H9 (cell line): ENCODE data around the gene COMMD4. TPM values are rescaled to one million over a fixed set of nuclear protein-coding genes. Genes with fewer than 3 reads are reported as not detected.
"Not testable (repeated sequence)": the region's sequence is repeated elsewhere in the genome, so short reads cannot be mapped to it uniquely, and the experiment has no call there.

Experiments
- DNase-seq: peaks from one replicate; pipeline ENCODE4 v3.0.0-alpha.2; 2017
- H2AFZ ChIP-seq: one replicate; pipeline ENCODE4 v1.6.1; 2013; ENCODE audit warnings: mild to moderate bottlenecking, low read length, control low read depth, moderate library complexity
- H2AK5ac ChIP-seq: 2 replicates; pipeline ENCODE4 v1.6.1; 2013; ENCODE audit warnings: low read length, control low read depth, mixed read lengths; ENCODE audit not compliant: insufficient read length
- H2BK120ac ChIP-seq: one replicate; pipeline ENCODE4 v1.6.1; 2013; ENCODE audit warnings: low read depth, mild to moderate bottlenecking, low read length, control low read depth, inconsistent platforms; ENCODE audit not compliant: poor library complexity, severe bottlenecking
- H2BK12ac ChIP-seq: 2 replicates; pipeline ENCODE4 v1.6.1; 2013; ENCODE audit warnings: low read length, control low read depth, mixed read lengths, low read depth; ENCODE audit not compliant: insufficient read length
- H2BK15ac ChIP-seq: 2 replicates; pipeline ENCODE4 v1.6.1; 2013; ENCODE audit warnings: low read depth, low read length, control low read depth
- H2BK20ac ChIP-seq: one replicate; pipeline ENCODE4 v1.6.1; 2013; ENCODE audit warnings: low read depth, mild to moderate bottlenecking, low read length, control low read depth, inconsistent platforms; ENCODE audit not compliant: poor library complexity, severe bottlenecking
- H2BK5ac ChIP-seq: 2 replicates; pipeline ENCODE4 v1.6.1; 2013; ENCODE audit warnings: low read length, control low read depth, mixed read lengths; ENCODE audit not compliant: insufficient read length
- H3K14ac ChIP-seq: 2 replicates; pipeline ENCODE4 v1.6.1; 2013; ENCODE audit warnings: low read length, control low read depth; ENCODE audit not compliant: insufficient read depth
- H3K18ac ChIP-seq: 2 replicates; pipeline ENCODE4 v1.6.1; 2013; ENCODE audit warnings: low read depth, mild to moderate bottlenecking, mixed read lengths, low read length, control low read depth; ENCODE audit not compliant: insufficient read length
- H3K23ac ChIP-seq: 2 replicates; pipeline ENCODE4 v1.6.1; 2013; ENCODE audit warnings: low read length, control low read depth, mixed read lengths, low read depth; ENCODE audit not compliant: insufficient read length
- H3K23me2 ChIP-seq: 2 replicates; pipeline ENCODE4 v1.6.1; 2013; ENCODE audit warnings: low read depth, mild to moderate bottlenecking, mixed read lengths, low read length, control low read depth; ENCODE audit not compliant: insufficient read length, poor library complexity, severe bottlenecking
- H3K27ac ChIP-seq: 2 replicates; pipeline ENCODE4 v1.5.1; 2013; ENCODE audit warnings: low read length, control low read depth, mixed read lengths, low read depth; ENCODE audit not compliant: insufficient read length
- H3K27me3 ChIP-seq: 2 replicates; pipeline ENCODE4 v1.6.1; 2013; ENCODE audit warnings: low read length, control low read depth, inconsistent platforms; ENCODE audit not compliant: insufficient read depth
- H3K4ac ChIP-seq: 2 replicates; pipeline ENCODE4 v1.6.1; 2013; ENCODE audit warnings: low read depth, mild to moderate bottlenecking, control low read depth, inconsistent platforms, low read length, moderate library complexity
- H3K4me1 ChIP-seq: 2 replicates; pipeline ENCODE4 v1.6.1; 2013; ENCODE audit warnings: low read length, control low read depth, inconsistent platforms; ENCODE audit not compliant: insufficient read depth
- H3K4me2 ChIP-seq: 2 replicates; pipeline ENCODE4 v1.6.1; 2013; ENCODE audit warnings: low read length, control low read depth, mixed read lengths; ENCODE audit not compliant: insufficient read length, insufficient read depth
- H3K56ac ChIP-seq: 2 replicates; pipeline ENCODE4 v1.6.1; 2013; ENCODE audit warnings: low read depth, mild to moderate bottlenecking, mixed read lengths, low read length, control low read depth; ENCODE audit not compliant: insufficient read length
- H3K79me1 ChIP-seq: 2 replicates; pipeline ENCODE4 v1.6.1; 2013; ENCODE audit warnings: low read depth, mild to moderate bottlenecking, moderate library complexity, low read length, control low read depth, inconsistent platforms; ENCODE audit not compliant: insufficient read depth, poor library complexity, severe bottlenecking
- H3K79me2 ChIP-seq: 2 replicates; pipeline ENCODE4 v1.6.1; 2013; ENCODE audit warnings: low read length, control low read depth, inconsistent platforms; ENCODE audit not compliant: insufficient read depth
- H3K9ac ChIP-seq: 2 replicates; pipeline ENCODE4 v1.6.1; 2013; ENCODE audit warnings: low read length, control low read depth, mixed read lengths; ENCODE audit not compliant: insufficient read length; ENCODE audit errors: extremely low read depth
- H3K9me3 ChIP-seq: one replicate; pipeline ENCODE4 v1.6.1; 2013; ENCODE audit warnings: low read depth, low read length, inconsistent platforms; ENCODE audit not compliant: control insufficient read depth
- H3T11ph ChIP-seq: one replicate; pipeline ENCODE4 v1.6.1; 2013; ENCODE audit warnings: mild to moderate bottlenecking, low read length, control low read depth, inconsistent platforms
- H4K20me1 ChIP-seq: one replicate; pipeline ENCODE4 v1.6.1; 2013; ENCODE audit not compliant: control insufficient read depth, insufficient read length, insufficient read depth
- H4K5ac ChIP-seq: 2 replicates; pipeline ENCODE4 v1.6.1; 2013; ENCODE audit warnings: low read depth, mild to moderate bottlenecking, mixed read lengths, low read length, control low read depth; ENCODE audit not compliant: insufficient read length
- H4K8ac ChIP-seq: replicated peaks from 2 replicates; pipeline ENCODE4 v1.6.1; 2013; ENCODE audit warnings: low read length, control low read depth, mixed read lengths, low read depth; ENCODE audit not compliant: insufficient read length
- H4K91ac ChIP-seq: 2 replicates; pipeline ENCODE4 v1.6.1; 2013; ENCODE audit warnings: low read depth, mild to moderate bottlenecking, moderate library complexity, mixed read lengths, low read length, control low read depth; ENCODE audit not compliant: insufficient read length
- H3K27ac Mint-ChIP-seq, 3 experiments: 2 replicates in 2 of 3; 3 replicates in 1 of 3; pipeline ENCODE4 v1.8.0; 2020 to 2021; ENCODE audit warnings: mixed read lengths in 3 of 3, mild to moderate bottlenecking in 1 of 3, moderate library complexity in 1 of 3
- H3K27me3 Mint-ChIP-seq: 2 replicates; pipeline ENCODE4 v1.8.0; 2021; ENCODE audit warnings: low read depth, mild to moderate bottlenecking, moderate library complexity, mixed read lengths
- H3K36me3 Mint-ChIP-seq, 3 experiments: 2 replicates in 2 of 3; 3 replicates in 1 of 3; pipeline ENCODE4 v1.8.0; 2020 to 2021; ENCODE audit warnings: low read depth in 3 of 3, mixed read lengths in 3 of 3; ENCODE audit not compliant: insufficient read depth in 1 of 3
- H3K4me1 Mint-ChIP-seq, 2 experiments: 2 replicates each; pipeline ENCODE4 v1.8.0; 2020; ENCODE audit warnings: mixed read lengths in 2 of 2
- H3K4me3 Mint-ChIP-seq, 2 experiments: 2 replicates in 1 of 2; 3 replicates in 1 of 2; pipeline ENCODE4 v1.8.0; 2020 to 2021; ENCODE audit warnings: mild to moderate bottlenecking in 2 of 2, mixed read lengths in 2 of 2, moderate library complexity in 1 of 2
- H3K9me3 Mint-ChIP-seq, 2 experiments: 2 replicates in 1 of 2; 3 replicates in 1 of 2; pipeline ENCODE4 v1.8.0; 2020; ENCODE audit warnings: mild to moderate bottlenecking in 2 of 2, mixed read lengths in 2 of 2, moderate library complexity in 1 of 2
- WGBS: extraction: QIAGEN DNeasy Blood & Tissue Kit; methylation state at CpG from one replicate; pipeline ENCODE4 v1.1.7; 2013; ENCODE audit warnings: missing lambda C conversion rate, low lambda C conversion rate, mixed read lengths; ENCODE audit not compliant: insufficient read length; ENCODE audit errors: extremely low coverage; 5-methylcytosine and 5-hydroxymethylcytosine counted together
- long read RNA-seq: library from polyadenylated mRNA; unstranded; transcript quantifications from one replicate; pipeline ENCODE4 v2.0.0, GENCODE V29; 2020
- total RNA-seq: library from RNA; stranded (reverse); gene quantifications from 2 replicates; pipeline ENCODE4 v1.2.1, GENCODE V29; 2021
- TF ChIP-seq, protein P1 (sequence below): fragments of 200-600 bp; sonication (generic); conservative IDR thresholded peaks from 3 replicates; pipeline ENCODE4 v1.8.0; 2021; ENCODE audit warnings: antibody characterized with exemption, mild to moderate bottlenecking

Gene COMMD4
- 146 and 159 TPM in 2 replicates for total RNA-seq
- long read RNA-seq, full-length matches to known transcripts = 82 of 153 reads
- long read RNA-seq, partial matches to known transcripts = 17 of 153 reads
- long read RNA-seq, other reads (novel, unspliced or antisense) = 54 of 153 reads

DNA sequence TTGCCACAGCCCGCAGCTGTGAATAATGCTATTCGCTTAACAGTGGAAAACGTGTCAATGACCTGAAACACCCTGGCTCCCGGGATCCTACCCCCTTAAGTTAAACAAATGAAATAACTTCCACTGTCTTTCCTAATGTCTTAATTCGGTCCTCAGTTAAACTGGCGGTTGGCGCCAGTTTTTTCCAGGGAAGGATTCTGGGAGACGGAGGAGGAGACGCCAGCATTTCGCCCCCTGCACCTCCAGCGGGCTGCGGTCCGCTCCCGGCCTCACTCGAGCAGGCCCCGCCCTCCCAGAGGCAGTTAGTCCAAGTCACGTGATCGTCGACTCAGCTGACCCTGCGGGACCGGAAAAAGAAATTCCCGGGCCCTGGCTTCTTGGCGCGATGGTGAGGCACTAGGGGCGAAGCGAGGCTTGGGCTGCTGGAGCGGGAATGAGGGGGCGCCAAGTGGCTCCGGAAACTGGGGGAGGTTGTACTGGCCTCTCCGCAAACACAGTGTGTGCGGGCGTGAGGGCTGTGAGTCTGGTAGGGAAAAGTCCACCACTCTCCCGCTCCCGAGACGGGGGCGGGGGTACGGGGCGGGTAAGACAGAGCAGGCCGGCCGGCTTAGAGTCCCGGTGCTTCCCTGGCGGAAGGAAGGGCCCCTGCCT lies at the start of gene COMMD4:
TSS of gene COMMD4 (plus strand) at position 359 of the 651 bp plus-strand sequence. CDS start at position 386, 27 bp downstream.
- peak; percentile 95 for DNase-seq
- Histone ChIP-seq H3K79me2 (peaks cover 1% of the 10 kb centered on the region; the same call in 1 of the 2 replicates), H3K4me1 (no peaks in the 10 kb centered on the region), H3T11ph (no peak within 1 kb of the TSS), H4K8ac (peak within 1 kb of the TSS; percentile 71), H2BK5ac (no peak within 1 kb of the TSS), H2BK12ac (no peak within 1 kb of the TSS), H3K23me2 (peaks cover 6% of the 10 kb centered on the region), H3K79me1 (peaks cover 5% of the 10 kb centered on the region), H3K9ac (peak within 1 kb of the TSS; percentile 92), H4K91ac (no peak within 1 kb of the TSS), H2BK15ac (no peak within 1 kb of the TSS), H3K56ac (no peak within 1 kb of the TSS), H2BK20ac (no peak within 1 kb of the TSS), H3K27ac (no peak within 1 kb of the TSS), H3K9me3 (no peaks in the 10 kb centered on the region), H3K4me2 (peak within 1 kb of the TSS; percentile 83), H3K4ac (peak within 1 kb of the TSS; percentile 74), H2AFZ (peak within 1 kb of the TSS; percentile 71), H3K27me3 (no peaks in the 10 kb centered on the region), H3K18ac (peak within 1 kb of the TSS; percentile 92), H2BK120ac (no peak within 1 kb of the TSS), H3K23ac (no peak within 1 kb of the TSS), H3K14ac (peak within 1 kb of the TSS; percentile 96; the same call in 1 of the 2 replicates), H2AK5ac (no peak within 1 kb of the TSS), H4K5ac (no peak within 1 kb of the TSS), H4K20me1 (no peaks in the 10 kb centered on the region)
- Mint-ChIP-seq H3K27me3 (no peaks in the 10 kb centered on the region; the same call in 1 of the 2 replicates), H3K4me1 (peaks cover 12 to 14% of the 10 kb centered on the region in 2 experiments), H3K9me3 (no peaks in the 10 kb centered on the region), H3K4me3 (peak within 1 kb of the TSS; percentile 98), H3K36me3 (peaks cover 6 to 16% (median 15%) of the 10 kb centered on the region in 3 experiments; a peak in 6 of 7 replicates), H3K27ac (peak within 1 kb of the TSS; percentile 72 to 99 (median 98); a peak in 6 of 7 replicates)
- no CpG with 5 or more reads among the region's 42 CpGs for WGBS
- TF ChIP-seq, protein P1, sequence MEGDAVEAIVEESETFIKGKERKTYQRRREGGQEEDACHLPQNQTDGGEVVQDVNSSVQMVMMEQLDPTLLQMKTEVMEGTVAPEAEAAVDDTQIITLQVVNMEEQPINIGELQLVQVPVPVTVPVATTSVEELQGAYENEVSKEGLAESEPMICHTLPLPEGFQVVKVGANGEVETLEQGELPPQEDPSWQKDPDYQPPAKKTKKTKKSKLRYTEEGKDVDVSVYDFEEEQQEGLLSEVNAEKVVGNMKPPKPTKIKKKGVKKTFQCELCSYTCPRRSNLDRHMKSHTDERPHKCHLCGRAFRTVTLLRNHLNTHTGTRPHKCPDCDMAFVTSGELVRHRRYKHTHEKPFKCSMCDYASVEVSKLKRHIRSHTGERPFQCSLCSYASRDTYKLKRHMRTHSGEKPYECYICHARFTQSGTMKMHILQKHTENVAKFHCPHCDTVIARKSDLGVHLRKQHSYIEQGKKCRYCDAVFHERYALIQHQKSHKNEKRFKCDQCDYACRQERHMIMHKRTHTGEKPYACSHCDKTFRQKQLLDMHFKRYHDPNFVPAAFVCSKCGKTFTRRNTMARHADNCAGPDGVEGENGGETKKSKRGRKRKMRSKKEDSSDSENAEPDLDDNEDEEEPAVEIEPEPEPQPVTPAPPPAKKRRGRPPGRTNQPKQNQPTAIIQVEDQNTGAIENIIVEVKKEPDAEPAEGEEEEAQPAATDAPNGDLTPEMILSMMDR = no peak

DNA sequence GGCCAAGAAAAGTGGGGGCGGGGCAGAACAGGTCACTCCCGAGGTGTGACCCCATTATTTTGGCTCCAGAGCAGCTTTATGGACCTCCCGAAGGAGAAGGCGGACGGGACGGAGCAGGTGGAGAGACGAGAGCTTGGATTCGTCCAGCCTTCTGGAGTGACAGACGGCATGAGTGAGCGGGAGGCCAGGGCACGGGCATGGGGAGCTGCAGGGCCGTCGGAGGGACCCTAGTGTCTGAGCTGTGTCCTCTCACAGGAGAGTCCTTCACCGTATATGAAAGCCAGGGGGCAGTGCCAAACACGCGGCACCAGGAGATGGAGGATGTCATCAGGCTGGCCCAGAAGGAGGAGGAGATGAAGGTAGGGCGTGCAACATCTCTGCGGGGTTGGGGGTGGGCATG lies 42.2 kb upstream of the COMMD4 start:
- H3K4ac ChIP-seq, H2BK15ac ChIP-seq, H3K4me3 Mint-ChIP-seq, H2BK5ac ChIP-seq, H3K27me3 Mint-ChIP-seq, H3K23me2 ChIP-seq, H2BK20ac ChIP-seq, DNase-seq, H2AFZ ChIP-seq, H3K9me3 ChIP-seq, H3K79me1 ChIP-seq, H3K18ac ChIP-seq, H3K23ac ChIP-seq, H3K27ac Mint-ChIP-seq, H3K4me2 ChIP-seq, H2BK12ac ChIP-seq, H3K14ac ChIP-seq, H3K9me3 Mint-ChIP-seq, H3K4me1 ChIP-seq, H2AK5ac ChIP-seq, H3K9ac ChIP-seq, H2BK120ac ChIP-seq, H4K5ac ChIP-seq, H4K20me1 ChIP-seq, H3K27ac ChIP-seq, H3K27me3 ChIP-seq, H3K56ac ChIP-seq, H4K8ac ChIP-seq, H3T11ph ChIP-seq, H3K36me3 Mint-ChIP-seq, H4K91ac ChIP-seq, H3K79me2 ChIP-seq, H3K4me1 Mint-ChIP-seq: not testable (repeated sequence)
- WGBS = no CpG with 5 or more reads among the region's 18 CpGs
